K562 (cell line): ENCODE results near the gene ASB4. TPM values are rescaled to one million over a fixed set of nuclear protein-coding genes. Genes with fewer than 3 reads are reported as not detected.

Source experiments
- ATAC-seq: fragments of 200-7000 bp; cut with Tn5 transposase; 3 replicates; pipeline ENCODE4 v1.9.1; 2020; ENCODE audit warnings: moderate library complexity
- BruUV-seq: library from RNA; stranded (reverse); fragments of 400-500 nt; replicated peaks from 2 replicates; lab custom pipeline; 2021; lab: Mats Ljungman, UMichigan
- CTCF ChIA-PET: fragments of 300-600 bp; formaldehyde crosslinking; extraction: SDS; loops from one replicate; lab custom pipeline; 2021; ENCODE audit warnings: low intra/inter-chr PET ratio; lab: Yijun Ruan, JAX
- POLR2A ChIA-PET: fragments of 300-600, 350-650 bp; sonication (Branson Sonifier 250); formaldehyde crosslinking; extraction: SDS; loops from one replicate; lab custom pipeline; 2021; ENCODE audit warnings: antibody characterized with exemption, inconsistent platforms; lab: Yijun Ruan, JAX
- DNase-seq, 4 experiments: peaks; one replicate each; pipeline versions ENCODE4 v3.0.0 to v3.0.0-alpha.2; 2011 to 2018; ENCODE audit warnings: low spot score in 3 of 4, mixed read lengths in 3 of 4; ENCODE audit errors: extremely low read depth in 1 of 4
- FAIRE-seq: peaks from 2 replicates; lab custom pipeline; 2011; peaks lifted over from hg19 to GRCh38; lab: Jason Lieb, UNC
- H2AFZ ChIP-seq: 2 replicates; pipeline ENCODE4 v1.6.0; 2011; ENCODE audit warnings: low read depth, low read length, control low read depth, inconsistent platforms
- H3K27ac ChIP-seq: fragments of 200-600 bp; 3 replicates; pipeline ENCODE4 v1.8.0; 2011; ENCODE audit warnings: low read depth, mild to moderate bottlenecking, control low read depth, inconsistent platforms, low read length, moderate library complexity, mixed read lengths; ENCODE audit errors: extremely low read depth
- H3K27me3 ChIP-seq, 2 experiments: fragments of 300-600 bp in 1 of 2; 2 replicates in 1 of 2; 3 replicates in 1 of 2; pipeline versions ENCODE4 v1.6.0 to v1.8.0; 2011; ENCODE audit warnings: inconsistent platforms in 2 of 2, low read length in 2 of 2, mild to moderate bottlenecking in 1 of 2, mixed read lengths in 1 of 2, moderate library complexity in 1 of 2; ENCODE audit not compliant: control insufficient read depth in 2 of 2, insufficient read depth in 2 of 2
- H3K36me3 ChIP-seq: fragments of 300-600 bp; 3 replicates; pipeline ENCODE4 v1.8.0; 2011; ENCODE audit warnings: mild to moderate bottlenecking, low read length, inconsistent platforms; ENCODE audit not compliant: control insufficient read depth, insufficient read depth
- H3K4me1 ChIP-seq, 2 experiments: fragments of 200-600 bp in 1 of 2; replicated peaks in 1 of 2; 2 replicates in 1 of 2; 3 replicates in 1 of 2; pipeline versions ENCODE4 v1.5.1 to v1.8.0; 2011; ENCODE audit warnings: inconsistent platforms in 2 of 2, low read length in 2 of 2, mild to moderate bottlenecking in 1 of 2, mixed read lengths in 1 of 2, moderate library complexity in 1 of 2; ENCODE audit not compliant: control insufficient read depth in 2 of 2, insufficient read depth in 2 of 2
- H3K4me2 ChIP-seq: 2 replicates; pipeline ENCODE4 v1.6.1; 2011; ENCODE audit warnings: low read length, control low read depth, inconsistent platforms, mixed read lengths; ENCODE audit not compliant: insufficient read depth
- H3K4me3 ChIP-seq: fragments of 200-600 bp; sonication (generic), shearing (Covaris generic); 2 replicates; pipeline ENCODE4 v1.5.1; 2016; ENCODE audit warnings: control low read depth, inconsistent platforms
- H3K79me2 ChIP-seq: fragments of 200-600 bp; 3 replicates; pipeline ENCODE4 v1.8.0; 2011; ENCODE audit warnings: low read length, inconsistent platforms; ENCODE audit not compliant: control insufficient read depth, insufficient read depth
- H3K9ac ChIP-seq, 2 experiments: 2 replicates each; pipeline versions ENCODE4 v1.6.0 to v1.6.1; 2011; ENCODE audit warnings: low read depth in 2 of 2, low read length in 2 of 2, control low read depth in 1 of 2, inconsistent platforms in 1 of 2, mild to moderate bottlenecking in 1 of 2, mixed read lengths in 1 of 2; ENCODE audit not compliant: insufficient read depth in 1 of 2
- H3K9me1 ChIP-seq: one replicate; pipeline ENCODE4 v1.6.0; 2011; ENCODE audit warnings: inconsistent platforms, mild to moderate bottlenecking, low read length, moderate library complexity; ENCODE audit not compliant: control insufficient read depth, insufficient read depth
- H3K9me3 ChIP-seq: replicated peaks from 2 replicates; pipeline ENCODE4 v1.5.1; 2011; ENCODE audit warnings: low read depth, low read length, inconsistent platforms; ENCODE audit not compliant: control insufficient read depth, insufficient read depth
- H4K20me1 ChIP-seq: replicated peaks from 2 replicates; pipeline ENCODE4 v1.6.1; 2011; ENCODE audit warnings: low read length, inconsistent platforms, mixed read lengths; ENCODE audit not compliant: control insufficient read depth, insufficient read depth
- BCLAF1 ChIP-seq, 2 experiments: fragments of 450-650 bp in 1 of 2; IDR thresholded peaks; 2 replicates each; pipeline ENCODE4 v1.6.1; 2011 to 2017; ENCODE audit warnings: low read depth in 2 of 2, antibody characterized with exemption in 1 of 2, borderline replicate concordance in 1 of 2, low read length in 1 of 2, mild to moderate bottlenecking in 1 of 2, mixed read lengths in 1 of 2; ENCODE audit not compliant: control insufficient read depth in 1 of 2
- GATAD2A ChIP-seq: fragments of 450-650 bp; IDR thresholded peaks from 2 replicates; pipeline ENCODE4 v1.6.1; 2017
- HES1 ChIP-seq: fragments of 450-650 bp; IDR thresholded peaks from 2 replicates; pipeline ENCODE4 v1.6.1; 2016; ENCODE audit warnings: low read depth, mild to moderate bottlenecking, moderate library complexity
- PCBP1 ChIP-seq: fragments of 200-400 bp; formaldehyde crosslinking; IDR thresholded peaks from 2 replicates; pipeline ENCODE4 v1.6.1; 2018; ENCODE audit warnings: mild to moderate bottlenecking, low read depth, low read length; ENCODE audit not compliant: poor library complexity, severe bottlenecking
- ZNF121 ChIP-seq: sonication (generic); formaldehyde crosslinking; conservative IDR thresholded peaks from 2 replicates; pipeline ENCODE4 v1.8.0; 2022; ENCODE audit warnings: missing genetic modification reagents
- WGBS: fragments of 100-300 bp; shearing (Covaris generic); methylation state at CpG from one replicate; pipeline ENCODE4 v1.1.6; 2016; ENCODE audit warnings: low coverage, mixed read lengths; ENCODE audit not compliant: insufficient coverage; ENCODE audit errors: missing lambda C conversion rate; 5-methylcytosine and 5-hydroxymethylcytosine counted together
- in situ Hi-C: fragments of 300-500 bp; cut with MboI; formaldehyde crosslinking; loops from 4 replicates; pipeline ENCODE4 v1.15.0; 2018; ENCODE audit warnings: inconsistent platforms, mixed read lengths
- intact Hi-C: fragments of 100-400 bp; cut with micrococcal nuclease; formaldehyde crosslinking; loops from 2 replicates; pipeline ENCODE4 v1.14.2; 2022
- polyA plus RNA-seq, 8 experiments: library from polyadenylated mRNA; depleted of rRNA in 4 of 8; stranded (reverse) in 5 of 8; unstranded in 3 of 8; fragments of >200 nt; fragmentation: Nextera tagmentation in 2 of 8; fragmentation: Illumina TruSeq in 1 of 8; extraction: Ambion mirVana in 2 of 8; extraction: Trizol in 1 of 8; gene quantifications; 2 replicates each; pipeline versions ENCODE4 v1.2.1 to v1.2.3, GENCODE V29; 2011 to 2014; ENCODE audit warnings: inconsistent platforms in 1 of 8, missing spikeins in 1 of 8
- total RNA-seq, 7 experiments: library from RNA; depleted of rRNA in 6 of 7; stranded (reverse); fragments of >200 nt in 6 of 7; fragmentation: Illumina TruSeq in 2 of 7; extraction: Trizol in 2 of 7; gene quantifications; 2 replicates each; pipeline versions ENCODE4 v1.2.1 to v1.2.3, GENCODE V29; 2011 to 2021; ENCODE audit warnings: low replicate concordance in 1 of 7

ASB4 gene
- total and polyA plus RNA-seq, 9 of the 15 experiments (the other 6 are each of a cell fraction or from before 2014, with no cell fraction given), result 0.03 to 0.07 TPM; not detected in 7

GRCh38 chr7:95540366-95540765 lies 54.6 kb downstream of the ASB4 start:
- Histone ChIP-seq H3K9me3 (no peaks in the 10 kb centered on the region), H4K20me1 (no peaks in the 10 kb centered on the region), H2AFZ (no peak overlapping the region), H3K9me1 (no peaks in the 10 kb centered on the region), H3K27ac (no peak overlapping the region), H3K4me2 (no peak overlapping the region), H3K36me3 (no peaks in the 10 kb centered on the region), H3K27me3 (no peaks in the 10 kb centered on the region), H3K4me3 (no peak overlapping the region), H3K9ac (no peak overlapping the region), H3K79me2 (no peaks in the 10 kb centered on the region), H3K4me1 (no peaks in the 10 kb centered on the region)
- intact Hi-C loops, result no loop called here
- DNase-seq (no peak), FAIRE-seq (no peak), ATAC-seq (no peak)
- ChIA-PET POLR2A (no interaction called here), CTCF (no interaction called here)
- in situ Hi-C loops, result loop anchor here (5.0 kb wide), 1 partner anchor 142 kb away; no protein-coding TSS in a partner anchor
- 0% methylated on average over 1 of the region's 1 CpG for WGBS
- BruUV-seq, result no TSS peak
- TF ChIP-seq ZNF121, result no peak
- TF ChIP-seq HES1, result no peak
- no peak for TF ChIP-seq BCLAF1 (IDR thresholded peaks at IDR 0.05; ENCODE audit: borderline replicate concordance in 1 of 2, control insufficient read depth in 1 of 2, low read depth in 2 of 2, low read length in 1 of 2)
- no peak for TF ChIP-seq PCBP1
- TF ChIP-seq GATAD2A, result no peak
